IMR-90 (cell line): ENCODE results near the gene SNX7. TPM values are rescaled to one million over a fixed set of nuclear protein-coding genes. Genes with fewer than 3 reads are reported as not detected.

ENCODE experiments used
- ATAC-seq: fragments of 200-7000 bp; cut with Tn5 transposase; 2 replicates; pipeline ENCODE4 v1.9.1; 2020; ENCODE audit warnings: low read depth, mild to moderate bottlenecking, moderate library complexity
- BruUV-seq: library from RNA; stranded (reverse); fragments of 400-500 nt; replicated peaks from 2 replicates; lab custom pipeline; 2021; lab: Mats Ljungman, UMichigan
- CTCF ChIA-PET: fragments of 300-600 bp; formaldehyde crosslinking; extraction: SDS; loops from one replicate; lab custom pipeline; 2021; ENCODE audit warnings: antibody characterized with exemption; lab: Yijun Ruan, JAX
- POLR2A ChIA-PET: fragments of 300-600 bp; sonication (Branson Sonifier 250); formaldehyde crosslinking; loops from one replicate; lab custom pipeline; 2022; ENCODE audit warnings: antibody characterized with exemption; ENCODE audit not compliant: unreplicated experiment; lab: Charles Lee
- DNase-seq: peaks from one replicate; pipeline ENCODE4 v3.0.0; 2013
- H2AFZ ChIP-seq: replicated peaks from 2 replicates; pipeline ENCODE3; 2013; ENCODE audit warnings: low read length, mild to moderate bottlenecking; ENCODE audit not compliant: poor library complexity
- H2AK5ac ChIP-seq: 2 replicates; pipeline ENCODE4 v1.6.1; 2013; ENCODE audit warnings: low read depth, low read length, inconsistent platforms
- H2AK9ac ChIP-seq: replicated peaks from 2 replicates; pipeline ENCODE3; 2013; ENCODE audit warnings: mild to moderate bottlenecking, low read depth, low read length, moderate library complexity; ENCODE audit not compliant: poor library complexity
- H2BK120ac ChIP-seq: 2 replicates; pipeline ENCODE4 v1.6.1; 2013; ENCODE audit warnings: low read depth, low read length, inconsistent platforms
- H2BK15ac ChIP-seq: 3 replicates; pipeline ENCODE4 v1.6.1; 2013; ENCODE audit warnings: low read depth, low read length, inconsistent platforms
- H2BK20ac ChIP-seq: 2 replicates; pipeline ENCODE4 v1.6.1; 2013; ENCODE audit warnings: low read depth, mild to moderate bottlenecking, inconsistent platforms, low read length, moderate library complexity
- H2BK5ac ChIP-seq: 2 replicates; pipeline ENCODE4 v1.6.1; 2013; ENCODE audit warnings: mild to moderate bottlenecking, low read depth, low read length, inconsistent platforms; ENCODE audit not compliant: poor library complexity, severe bottlenecking
- H3K14ac ChIP-seq: replicated peaks from 2 replicates; pipeline ENCODE4 v1.6.1; 2013; ENCODE audit warnings: low read depth, low read length, inconsistent platforms
- H3K18ac ChIP-seq: 2 replicates; pipeline ENCODE4 v1.6.1; 2013; ENCODE audit warnings: low read depth, low read length, control low read depth
- H3K23ac ChIP-seq: 2 replicates; pipeline ENCODE4 v1.6.1; 2013; ENCODE audit warnings: low read depth, low read length, inconsistent platforms
- H3K27ac ChIP-seq: 2 replicates; pipeline ENCODE4 v1.5.1; 2013; ENCODE audit warnings: mild to moderate bottlenecking, control low read depth, low read length; ENCODE audit not compliant: insufficient read depth
- H3K27me3 ChIP-seq: 2 replicates; pipeline ENCODE4 v1.6.1; 2013; ENCODE audit warnings: low read length; ENCODE audit not compliant: control insufficient read depth, insufficient read depth
- H3K36me3 ChIP-seq: 2 replicates; pipeline ENCODE4 v1.6.1; 2013; ENCODE audit warnings: low read length, mixed read lengths; ENCODE audit not compliant: control insufficient read depth, insufficient read depth
- H3K4ac ChIP-seq: 2 replicates; pipeline ENCODE4 v1.6.1; 2013; ENCODE audit warnings: low read depth, low read length, inconsistent platforms
- H3K4me1 ChIP-seq: 2 replicates; pipeline ENCODE4 v1.6.1; 2013; ENCODE audit warnings: low read length, mixed read lengths; ENCODE audit not compliant: control insufficient read depth, insufficient read depth
- H3K4me2 ChIP-seq: 2 replicates; pipeline ENCODE4 v1.6.1; 2013; ENCODE audit warnings: low read depth, mild to moderate bottlenecking, control low read depth, low read length, moderate library complexity
- H3K4me3 ChIP-seq: 2 replicates; pipeline ENCODE4 v1.5.1; 2013; ENCODE audit warnings: low read depth, mild to moderate bottlenecking, control low read depth, low read length, moderate library complexity; ENCODE audit not compliant: insufficient read depth
- H3K56ac ChIP-seq: 2 replicates; pipeline ENCODE4 v1.6.1; 2013; ENCODE audit warnings: low read length, inconsistent platforms; ENCODE audit not compliant: insufficient read depth; ENCODE audit errors: extremely low read depth
- H3K79me1 ChIP-seq, 2 experiments: 2 replicates each; pipeline ENCODE4 v1.6.1; 2013; ENCODE audit warnings: low read length in 2 of 2, inconsistent platforms in 1 of 2, low read depth in 1 of 2
- H3K9ac ChIP-seq: 2 replicates; pipeline ENCODE4 v1.6.1; 2013; ENCODE audit warnings: low read depth, low read length, control low read depth
- H3K9me1 ChIP-seq: 2 replicates; pipeline ENCODE4 v1.6.1; 2013; ENCODE audit warnings: low read length, inconsistent platforms; ENCODE audit not compliant: insufficient read depth
- H3K9me3 ChIP-seq: 2 replicates; pipeline ENCODE4 v1.6.1; 2013; ENCODE audit warnings: low read length; ENCODE audit not compliant: control insufficient read depth, insufficient read depth
- H4K20me1 ChIP-seq: 2 replicates; pipeline ENCODE4 v1.6.1; 2013; ENCODE audit warnings: low read length, inconsistent platforms; ENCODE audit not compliant: insufficient read depth
- H4K5ac ChIP-seq: 2 replicates; pipeline ENCODE4 v1.6.1; 2013; ENCODE audit warnings: mild to moderate bottlenecking, low read depth, low read length, control low read depth
- H4K8ac ChIP-seq, 2 experiments: 2 replicates each; pipeline ENCODE4 v1.6.1; 2013; ENCODE audit warnings: low read depth in 2 of 2, low read length in 2 of 2, control low read depth in 1 of 2, inconsistent platforms in 1 of 2
- H4K91ac ChIP-seq: 2 replicates; pipeline ENCODE4 v1.6.1; 2013; ENCODE audit warnings: low read depth, low read length, inconsistent platforms; ENCODE audit not compliant: insufficient read depth
- BHLHE40 ChIP-seq: fragments of 150-350 bp; IDR thresholded peaks from 2 replicates; pipeline ENCODE4 v1.6.1; 2016; ENCODE audit warnings: mild to moderate bottlenecking, low read depth, low read length
- CEBPB ChIP-seq: IDR thresholded peaks from 2 replicates; pipeline ENCODE4 v1.6.1; 2012; ENCODE audit warnings: low read depth, low read length, improper control_type of control experiment
- CHD1 ChIP-seq: IDR thresholded peaks from 2 replicates; pipeline ENCODE4 v1.6.1; 2012; ENCODE audit warnings: low read depth, low read length, improper control_type of control experiment
- CTCF ChIP-seq: conservative IDR thresholded peaks from 2 replicates; pipeline ENCODE4 v1.5.1; 2012; ENCODE audit warnings: mild to moderate bottlenecking, low read depth, low read length, improper control_type of control experiment
- ELK1 ChIP-seq: fragments of 150-350 bp; IDR thresholded peaks from 2 replicates; pipeline ENCODE4 v1.6.1; 2016; ENCODE audit warnings: low read depth, mild to moderate bottlenecking, low read length, moderate library complexity, borderline replicate concordance
- FOS ChIP-seq: fragments of 150-350 bp; IDR thresholded peaks from 2 replicates; pipeline ENCODE4 v1.6.1; 2016; ENCODE audit warnings: low read depth, low read length
- MAFK ChIP-seq: IDR thresholded peaks from 2 replicates; pipeline ENCODE4 v1.6.1; 2012; ENCODE audit warnings: low read depth, low read length, improper control_type of control experiment
- MAZ ChIP-seq: IDR thresholded peaks from 2 replicates; pipeline ENCODE4 v1.6.1; 2012; ENCODE audit warnings: low read depth, mild to moderate bottlenecking, low read length, improper control_type of control experiment, moderate library complexity, borderline replicate concordance
- MXI1 ChIP-seq: IDR thresholded peaks from 2 replicates; pipeline ENCODE4 v1.6.1; 2012; ENCODE audit warnings: low read depth, mild to moderate bottlenecking, low read length, moderate library complexity, borderline replicate concordance
- NFE2L2 ChIP-seq: fragments of 150-350 bp; IDR thresholded peaks from 2 replicates; pipeline ENCODE4 v1.6.1; 2016; ENCODE audit warnings: low read depth, mild to moderate bottlenecking, low read length
- POLR2A ChIP-seq: IDR thresholded peaks from 2 replicates; pipeline ENCODE4 v1.6.1; 2012; ENCODE audit warnings: mild to moderate bottlenecking, low read depth, low read length
- RAD21 ChIP-seq: IDR thresholded peaks from 2 replicates; pipeline ENCODE4 v1.6.1; 2012; ENCODE audit warnings: low read length, improper control_type of control experiment
- RCOR1 ChIP-seq: IDR thresholded peaks from 2 replicates; pipeline ENCODE4 v1.6.1; 2012; ENCODE audit warnings: mild to moderate bottlenecking, low read length, improper control_type of control experiment; ENCODE audit not compliant: insufficient replicate concordance
- SMC3 ChIP-seq: fragments of 150-350 bp; IDR thresholded peaks from 2 replicates; pipeline ENCODE4 v1.6.1; 2016; ENCODE audit warnings: low read depth, mild to moderate bottlenecking, antibody characterized with exemption, low read length, moderate library complexity
- USF2 ChIP-seq: fragments of 150-350 bp; IDR thresholded peaks from 2 replicates; pipeline ENCODE4 v1.6.1; 2017; ENCODE audit warnings: mild to moderate bottlenecking, antibody characterized with exemption, low read length, low read depth
- WGBS, 2 experiments: methylation state at CpG; one replicate each; pipeline versions ENCODE4 v1.1.5 to v1.1.7; 2013; ENCODE audit warnings: missing lambda C conversion rate in 2 of 2; ENCODE audit not compliant: insufficient read length in 1 of 2; ENCODE audit errors: extremely low coverage in 2 of 2; 5-methylcytosine and 5-hydroxymethylcytosine counted together
- dilution Hi-C: fragments of 300-500 bp; cut with HindIII; formaldehyde crosslinking; loops from one replicate; pipeline ENCODE4 v1.14.3; 2018; ENCODE audit warnings: low sequenced_read_pairs; ENCODE audit not compliant: unreplicated experiment
- in situ Hi-C: fragments of 300-500 bp; cut with MboI; formaldehyde crosslinking; loops from 3 replicates; pipeline ENCODE4 v1.14.3; 2019; ENCODE audit warnings: low sequenced_read_pairs, inconsistent platforms, mixed read lengths
- intact Hi-C: fragments of 100-400 bp; cut with micrococcal nuclease; formaldehyde crosslinking; loops from 2 replicates; pipeline ENCODE4 v1.10.0; 2022
- polyA plus RNA-seq, 3 experiments: library from polyadenylated mRNA; depleted of rRNA; stranded (reverse); fragments of >200 nt; gene quantifications; 2 replicates each; pipeline ENCODE4 v1.2.3, GENCODE V29; 2012; ENCODE audit warnings: low replicate concordance in 1 of 3
- total RNA-seq: library from RNA; depleted of rRNA; stranded (reverse); fragments of >200 nt; gene quantifications from 2 replicates; pipeline ENCODE4 v1.2.3, GENCODE V29; 2012

SNX7 gene
- total and polyA plus RNA-seq, 2 of the 4 experiments (the other 2 are of a cell fraction): 22.5 to 24.4 TPM

GRCh38 chr1:98794196-98794886, 132.8 kb downstream of the SNX7 start:
- intact Hi-C loops: loop anchor here (1.0 to 10.0 kb wide), 5 partner anchors 210 to 942 kb away; partner anchors contain the start of gene PLPPR5
- no peak overlapping the region for H2BK5ac ChIP-seq
- H3K36me3 ChIP-seq: no peaks in the 10 kb centered on the region
- no TSS peak for BruUV-seq
- no peaks in the 10 kb centered on the region for H3K4me1 ChIP-seq
- no peak overlapping the region for H3K4me3 ChIP-seq
- H3K18ac ChIP-seq: no peak overlapping the region
- no CpG with 5 or more reads among the region's 3 CpGs for WGBS, 2 experiments
- H2BK15ac ChIP-seq: no peak overlapping the region
- H2BK120ac ChIP-seq: no peak overlapping the region
- H3K4ac ChIP-seq: no peak overlapping the region
- CTCF ChIA-PET: interaction anchor here (0.6 to 2.7 kb wide), 8 partner anchors 9 to 891 kb away, joined by 3 to 10 read pairs (median 4); no protein-coding TSS in a partner anchor
- DNase-seq (peak; percentile 72), ATAC-seq (peak; percentile 95)
- in situ Hi-C loops: loop anchor here (10.0 kb wide), 2 partner anchors 690 to 910 kb away; no protein-coding TSS in a partner anchor
- dilution Hi-C loops: no loop called here
- H4K91ac ChIP-seq: no peak overlapping the region
- H3K4me2 ChIP-seq: no peak overlapping the region
- H4K5ac ChIP-seq: no peak overlapping the region
- H3K9ac ChIP-seq: no peak overlapping the region
- no peaks in the 10 kb centered on the region for H3K9me3 ChIP-seq
- no peaks in the 10 kb centered on the region for H4K20me1 ChIP-seq
- H3K27ac ChIP-seq: no peak overlapping the region
- H4K8ac ChIP-seq: no peak overlapping the region
- no peak overlapping the region for H3K56ac ChIP-seq
- no peak overlapping the region for H2AK9ac ChIP-seq
- H2AFZ ChIP-seq: no peak overlapping the region
- H2AK5ac ChIP-seq: no peak overlapping the region
- H3K27me3 ChIP-seq: peaks cover 5% of the 10 kb centered on the region
- H3K79me1 ChIP-seq: no peaks in the 10 kb centered on the region
- no peak overlapping the region for H3K14ac ChIP-seq
- POLR2A ChIA-PET: no interaction called here
- H3K23ac ChIP-seq: no peak overlapping the region
- no peaks in the 10 kb centered on the region for H3K9me1 ChIP-seq
- H2BK20ac ChIP-seq: no peak overlapping the region
- no peak for TF ChIP-seq NFE2L2
- no peak for TF ChIP-seq BHLHE40
- peak; percentile 81 for TF ChIP-seq CTCF
- peak; percentile 75 for TF ChIP-seq SMC3
- no peak for TF ChIP-seq POLR2A
- no peak for TF ChIP-seq RCOR1
- TF ChIP-seq FOS: no peak
- no peak for TF ChIP-seq MXI1
- TF ChIP-seq CEBPB: no peak
- TF ChIP-seq CHD1: no peak
- TF ChIP-seq MAZ: no peak
- no peak for TF ChIP-seq USF2
- no peak for TF ChIP-seq MAFK
- peak; percentile 85 for TF ChIP-seq RAD21
- no peak for TF ChIP-seq ELK1
